Ascending aorta (tissue), 2 donors: Measurements from ENCODE around the gene KLF3. TPM values are rescaled to one million over a fixed set of nuclear protein-coding genes. Genes with fewer than 3 reads are reported as not detected.

ENCODE experiments used
- DNase-seq, 2 donors: peaks; one replicate each; pipeline ENCODE4 v3.0.0-alpha.2; 2019; ENCODE audit warnings: low spot score in 2 of 2
- H3K27ac ChIP-seq, 2 donors: fragments of 200-600 bp; sonication (generic); one replicate each; pipeline ENCODE4 v1.5.1; 2016 to 2017; ENCODE audit warnings: mild to moderate bottlenecking in 1 of 2
- H3K27me3 ChIP-seq: fragments of 200-600 bp; sonication (generic); one replicate; pipeline ENCODE4 v1.5.1; 2017
- H3K36me3 ChIP-seq, 2 donors: fragments of 200-600 bp; sonication (generic); one replicate each; pipeline ENCODE4 v1.5.1; 2016
- H3K4me1 ChIP-seq, 2 donors: fragments of 200-600 bp; sonication (generic); one replicate each; pipeline ENCODE4 v1.5.1; 2016 to 2017; ENCODE audit warnings: mild to moderate bottlenecking in 1 of 2
- H3K4me3 ChIP-seq, 2 donors: fragments of 200-600 bp; sonication (generic); one replicate each; pipeline ENCODE4 v1.5.1; 2016 to 2017; ENCODE audit warnings: mild to moderate bottlenecking in 1 of 2
- H3K9me3 ChIP-seq, 2 donors: fragments of 200-600 bp; sonication (generic); one replicate each; pipeline ENCODE4 v1.5.1; 2016
- intact Hi-C: fragments of 100-400 bp; cut with DNase I; formaldehyde crosslinking; loops from one replicate; pipeline ENCODE4 v1.15.1; 2023
- total RNA-seq: library from RNA; depleted of rRNA; stranded (reverse); fragments of >200 nt; gene quantifications from one replicate; pipeline ENCODE4 v1.1.0, GENCODE V29; 2016
- TF ChIP-seq, protein P1 (sequence below), 3 experiments: fragments of 200-600 bp in 2 of 3; fragments of 450-650 bp in 1 of 3; sonication (generic) in 2 of 3; IDR thresholded peaks; one replicate each; pipeline ENCODE4 v1.5.1; 2016 to 2019; ENCODE audit warnings: antibody characterized with exemption in 3 of 3, mild to moderate bottlenecking in 1 of 3, moderate library complexity in 1 of 3

KLF3 gene
- total RNA-seq, 1 donor from 2014 or later = 21.5 TPM

DNA sequence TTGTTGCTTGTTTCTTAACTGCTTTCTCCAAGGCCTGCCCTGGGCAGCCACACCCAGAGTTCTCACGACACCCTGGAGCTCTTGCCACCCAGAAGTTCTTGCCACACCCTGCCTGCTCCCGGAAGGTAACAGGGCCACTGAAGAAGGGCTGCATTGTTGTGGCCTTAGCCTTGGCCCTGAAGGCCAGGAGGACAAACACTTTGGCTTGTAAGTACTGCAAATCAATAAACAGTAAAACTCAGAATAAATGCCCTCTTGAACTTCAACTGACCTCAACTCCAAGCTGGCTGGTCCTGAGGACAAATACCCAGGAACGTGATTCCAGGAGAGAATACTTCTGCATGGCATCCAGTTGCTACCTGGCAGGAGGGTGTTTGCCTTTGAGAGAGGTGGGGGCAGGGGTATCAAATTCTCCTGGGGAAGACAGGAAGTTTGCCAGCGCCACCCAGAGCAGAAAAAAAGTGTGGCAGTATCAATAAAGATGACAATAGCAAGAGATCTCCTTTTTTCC lies 64.7 kb downstream of the KLF3 start:
- H3K9me3 ChIP-seq = no peaks in the 10 kb centered on the region
- intact Hi-C loops = no loop called here
- H3K4me3 ChIP-seq = no peak overlapping the region
- no peaks in the 10 kb centered on the region for H3K27me3 ChIP-seq
- no peaks in the 10 kb centered on the region for H3K36me3 ChIP-seq
- no peak for DNase-seq
- H3K27ac ChIP-seq = no peak overlapping the region
- H3K4me1 ChIP-seq = no peaks in the 10 kb centered on the region
- TF ChIP-seq, protein P1, sequence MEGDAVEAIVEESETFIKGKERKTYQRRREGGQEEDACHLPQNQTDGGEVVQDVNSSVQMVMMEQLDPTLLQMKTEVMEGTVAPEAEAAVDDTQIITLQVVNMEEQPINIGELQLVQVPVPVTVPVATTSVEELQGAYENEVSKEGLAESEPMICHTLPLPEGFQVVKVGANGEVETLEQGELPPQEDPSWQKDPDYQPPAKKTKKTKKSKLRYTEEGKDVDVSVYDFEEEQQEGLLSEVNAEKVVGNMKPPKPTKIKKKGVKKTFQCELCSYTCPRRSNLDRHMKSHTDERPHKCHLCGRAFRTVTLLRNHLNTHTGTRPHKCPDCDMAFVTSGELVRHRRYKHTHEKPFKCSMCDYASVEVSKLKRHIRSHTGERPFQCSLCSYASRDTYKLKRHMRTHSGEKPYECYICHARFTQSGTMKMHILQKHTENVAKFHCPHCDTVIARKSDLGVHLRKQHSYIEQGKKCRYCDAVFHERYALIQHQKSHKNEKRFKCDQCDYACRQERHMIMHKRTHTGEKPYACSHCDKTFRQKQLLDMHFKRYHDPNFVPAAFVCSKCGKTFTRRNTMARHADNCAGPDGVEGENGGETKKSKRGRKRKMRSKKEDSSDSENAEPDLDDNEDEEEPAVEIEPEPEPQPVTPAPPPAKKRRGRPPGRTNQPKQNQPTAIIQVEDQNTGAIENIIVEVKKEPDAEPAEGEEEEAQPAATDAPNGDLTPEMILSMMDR (IDR thresholded peaks at IDR 0.05) = no peak

DNA sequence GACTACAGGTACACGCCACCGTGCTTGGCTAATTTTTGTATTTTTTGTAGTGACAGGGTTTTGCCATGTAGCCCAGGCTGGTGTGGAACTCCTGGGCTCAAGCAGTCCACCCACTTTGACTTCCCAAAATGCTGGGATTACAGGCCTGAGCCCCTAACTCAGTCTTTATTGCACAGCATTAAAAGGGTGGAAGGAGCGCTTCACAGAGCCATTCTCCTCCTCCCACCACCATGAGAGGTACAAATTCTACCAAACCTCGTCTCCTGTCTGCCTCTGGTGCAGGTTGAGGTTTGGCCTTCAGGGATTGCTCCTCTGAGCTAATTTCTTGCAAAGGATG lies 66.5 kb downstream of the KLF3 start:
- intact Hi-C loops = loop anchor here (2.0 kb wide), 1 partner anchor 668 kb away; no protein-coding TSS in a partner anchor
- Histone ChIP-seq H3K27me3 (no peaks in the 10 kb centered on the region), H3K9me3 (no peaks in the 10 kb centered on the region), H3K27ac (no peak overlapping the region), H3K4me1 (no peaks in the 10 kb centered on the region), H3K4me3 (no peak overlapping the region), H3K36me3 (no peaks in the 10 kb centered on the region)
- TF ChIP-seq, protein P1 (IDR thresholded peaks at IDR 0.05) = no peak
- DNase-seq = no peak

DNA sequence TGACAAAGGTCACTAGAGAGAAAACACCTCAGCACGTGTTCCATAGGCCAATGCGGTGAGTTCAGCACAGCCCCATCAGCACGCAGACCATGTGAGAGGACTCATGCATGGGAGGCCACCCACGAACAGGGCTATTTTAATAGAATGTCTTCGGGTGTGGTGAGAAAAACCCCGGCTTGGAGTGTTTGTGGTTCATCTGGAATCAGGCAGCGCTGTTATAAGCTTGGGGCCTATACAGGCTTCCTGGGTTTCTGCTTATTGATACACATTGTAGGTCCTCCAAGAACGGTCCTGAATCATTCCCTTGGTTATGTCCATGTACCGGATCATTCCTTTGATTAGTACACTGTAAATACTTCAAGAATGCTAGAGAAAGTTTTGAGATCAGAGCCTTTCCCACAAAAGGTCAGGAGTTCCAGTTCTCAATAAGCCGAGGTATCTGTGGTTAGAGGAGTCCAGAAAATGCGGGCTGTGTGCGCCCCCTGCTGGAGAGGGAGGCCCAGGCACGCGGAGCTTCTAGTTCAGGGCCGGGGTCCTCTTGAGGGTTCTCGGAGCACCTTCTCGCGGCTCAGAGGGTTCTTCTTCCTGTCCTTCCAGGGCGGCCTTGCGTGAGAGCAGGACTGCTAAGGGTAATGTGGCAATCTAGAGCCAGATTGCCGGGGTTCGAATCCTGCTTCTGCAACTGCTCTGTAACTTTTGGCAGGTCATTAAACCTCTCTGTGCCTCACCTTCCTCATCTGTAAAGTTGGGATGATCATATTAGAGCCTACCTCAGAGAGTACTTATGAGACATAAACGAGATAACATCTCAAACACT lies 67.0 kb downstream of the KLF3 start:
- Histone ChIP-seq H3K36me3 (no peaks in the 10 kb centered on the region), H3K27ac (no peak overlapping the region), H3K4me3 (no peak overlapping the region), H3K9me3 (no peaks in the 10 kb centered on the region), H3K4me1 (no peaks in the 10 kb centered on the region), H3K27me3 (no peaks in the 10 kb centered on the region)
- peak in 1 of 2 donors; percentile 83 for DNase-seq
- intact Hi-C loops = loop anchor here (1.0 to 2.0 kb wide), 3 partner anchors 411 to 668 kb away; no protein-coding TSS in a partner anchor
- TF ChIP-seq, protein P1 (IDR thresholded peaks at IDR 0.05) = peak; percentile 82 to 92 (median 89)

DNA sequence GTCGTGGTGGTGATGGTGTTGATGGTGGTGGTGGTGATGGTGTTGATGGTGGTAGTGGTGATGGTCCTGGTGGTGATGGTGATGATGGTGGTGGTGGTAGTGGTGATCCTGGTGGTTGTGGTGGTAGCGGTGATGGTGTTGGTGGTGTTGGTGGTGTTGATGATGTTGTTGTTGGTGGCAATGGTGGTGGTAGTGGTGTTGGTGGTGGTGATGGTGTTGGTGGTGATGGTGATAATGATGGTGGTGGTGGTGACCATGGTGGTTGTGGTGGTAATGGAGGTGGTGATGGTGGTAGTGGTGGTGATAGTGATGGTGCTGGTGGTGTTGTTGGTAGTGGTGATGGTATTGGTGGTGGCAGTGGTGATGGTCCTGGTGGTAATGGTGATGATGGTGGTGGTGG lies 69.7 kb downstream of the KLF3 start:
- Histone ChIP-seq H3K4me1 (no peaks in the 10 kb centered on the region), H3K4me3 (no peak overlapping the region), H3K27me3 (no peaks in the 10 kb centered on the region), H3K9me3 (no peaks in the 10 kb centered on the region), H3K27ac (no peak overlapping the region), H3K36me3 (no peaks in the 10 kb centered on the region)
- DNase-seq = no peak
- TF ChIP-seq, protein P1 (IDR thresholded peaks at IDR 0.05) = no peak
- intact Hi-C loops = no loop called here

DNA sequence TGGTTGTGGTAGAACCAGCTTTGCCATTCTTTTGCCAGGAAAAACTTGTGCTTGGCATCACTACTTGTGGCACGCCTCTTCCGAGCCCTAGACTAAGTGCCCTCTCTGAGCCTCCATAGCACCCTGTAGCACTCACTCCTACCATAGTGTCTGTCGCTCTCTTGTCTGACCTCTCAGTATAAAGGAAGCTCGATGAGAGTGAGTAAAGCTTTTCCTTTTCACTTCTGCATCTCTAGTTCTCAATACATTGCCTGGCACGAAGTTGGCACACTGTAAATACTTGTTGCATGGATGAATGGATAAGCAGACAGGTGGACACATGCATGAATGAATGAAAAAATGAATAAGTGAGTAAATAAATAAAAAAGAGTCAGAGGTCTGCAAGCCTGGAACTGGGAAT lies 70.4 kb downstream of the KLF3 start:
- no peak overlapping the region for H3K27ac ChIP-seq
- no peak overlapping the region for H3K4me3 ChIP-seq
- no peak for DNase-seq
- H3K9me3 ChIP-seq = no peaks in the 10 kb centered on the region
- no peaks in the 10 kb centered on the region for H3K27me3 ChIP-seq
- no peaks in the 10 kb centered on the region for H3K36me3 ChIP-seq
- TF ChIP-seq, protein P1 (IDR thresholded peaks at IDR 0.05) = no peak
- intact Hi-C loops = no loop called here
- no peaks in the 10 kb centered on the region for H3K4me1 ChIP-seq
